GM12865 (cell line): ENCODE measurements around the gene KLK12.

ENCODE experiments used
- DNase-seq: peaks from one replicate; pipeline ENCODE4 v3.0.0; 2010; ENCODE audit warnings: low read depth
- H3K4me3 ChIP-seq: 2 replicates; pipeline ENCODE4 v1.5.1; 2011; ENCODE audit warnings: mild to moderate bottlenecking, low read depth, low read length, control low read depth
- CTCF ChIP-seq: IDR thresholded peaks from 2 replicates; pipeline ENCODE4 v1.5.1; 2011; ENCODE audit warnings: low read length, control low read depth, low read depth, inconsistent platforms; ENCODE audit not compliant: insufficient read depth; ENCODE audit errors: missing control alignments

Gene KLK12

GRCh38 chr19:51019544-51019925 lies 15.3 kb downstream of the KLK12 start, which contains the start of gene KLK10:
Gene KLK10, minus strand, starts transcription at chr19:51019709. Its CDS starts 579 bp downstream, at chr19:51019130.
- no peak within 1 kb of the TSS for H3K4me3 ChIP-seq
- DNase-seq, result no peak
- no peak for TF ChIP-seq CTCF

GRCh38 chr19:51018745-51019543 lies 15.9 kb downstream of the KLK12 start:
- DNase-seq, result no peak
- no peak overlapping the region for H3K4me3 ChIP-seq
- no peak for TF ChIP-seq CTCF

- peak; percentile 53 for DNase-seq
- H3K4me3 ChIP-seq, result no peak overlapping the region
- TF ChIP-seq CTCF, result peak; percentile 72
Measured at GRCh38 chr19:51016798-51017683, 17.8 kb downstream of the KLK12 start.

- H3K4me3 ChIP-seq, result no peak overlapping the region
- TF ChIP-seq CTCF, result no peak
- DNase-seq, result no peak
Measured at GRCh38 chr19:51015691-51016267, 19.0 kb downstream of the KLK12 start.

- no peak for DNase-seq
- TF ChIP-seq CTCF, result no peak
- H3K4me3 ChIP-seq, result no peak overlapping the region
Measured at GRCh38 chr19:51014242-51014641, 20.6 kb downstream of the KLK12 start.

- H3K4me3 ChIP-seq, result no peak overlapping the region
- TF ChIP-seq CTCF, result no peak
- peak; percentile 10 for DNase-seq
Measured at GRCh38 chr19:51012661-51013190, 22.1 kb downstream of the KLK12 start.
